Endothelial cell of umbilical vein (primary cell): ENCODE data around the gene STARD13.

ENCODE experiments used
- EZH2 ChIP-seq: IDR thresholded peaks from 2 replicates; pipeline ENCODE4 v1.6.1; 2012; ENCODE audit warnings: borderline replicate concordance, low read depth, mild to moderate bottlenecking, moderate library complexity, low read length, inconsistent platforms; ENCODE audit not compliant: severe bottlenecking
- FOS ChIP-seq: IDR thresholded peaks from 2 replicates; pipeline ENCODE4 v1.6.1; 2011; ENCODE audit warnings: mild to moderate bottlenecking, low read length, moderate library complexity, borderline replicate concordance; ENCODE audit not compliant: insufficient read depth
- JUN ChIP-seq: IDR thresholded peaks from 2 replicates; pipeline ENCODE4 v1.6.1; 2011; ENCODE audit warnings: borderline replicate concordance, low read depth; ENCODE audit not compliant: insufficient read length, insufficient read depth
- MAX ChIP-seq: IDR thresholded peaks from 2 replicates; pipeline ENCODE4 v1.6.1; 2011; ENCODE audit not compliant: insufficient read depth, insufficient read length
- MYC ChIP-seq: IDR thresholded peaks from one replicate; pipeline ENCODE4 v1.6.1; 2011; ENCODE audit warnings: mild to moderate bottlenecking, low read depth, low read length
- POLR2A ChIP-seq: IDR thresholded peaks from 2 replicates; pipeline ENCODE4 v1.6.1; 2012; ENCODE audit warnings: low read depth, mild to moderate bottlenecking, control low read depth, low read length
- POLR2AphosphoS5 ChIP-seq: IDR thresholded peaks from 2 replicates; pipeline ENCODE4 v1.6.1; 2012; ENCODE audit warnings: low read depth, mild to moderate bottlenecking, control low read depth, low read length, moderate library complexity; ENCODE audit not compliant: insufficient read depth
- TF ChIP-seq, protein P1 (sequence below), 2 donors: IDR thresholded peaks; 1 replicate in 1 of 2; 2 replicates in 1 of 2; pipeline ENCODE4 v1.5.1; 2011; ENCODE audit warnings: low read length in 2 of 2, mild to moderate bottlenecking in 2 of 2, moderate library complexity in 2 of 2, control low read depth in 1 of 2, inconsistent platforms in 1 of 2, low read depth in 1 of 2; ENCODE audit not compliant: insufficient read depth in 1 of 2; ENCODE audit errors: extremely low read depth in 1 of 2

DNA sequence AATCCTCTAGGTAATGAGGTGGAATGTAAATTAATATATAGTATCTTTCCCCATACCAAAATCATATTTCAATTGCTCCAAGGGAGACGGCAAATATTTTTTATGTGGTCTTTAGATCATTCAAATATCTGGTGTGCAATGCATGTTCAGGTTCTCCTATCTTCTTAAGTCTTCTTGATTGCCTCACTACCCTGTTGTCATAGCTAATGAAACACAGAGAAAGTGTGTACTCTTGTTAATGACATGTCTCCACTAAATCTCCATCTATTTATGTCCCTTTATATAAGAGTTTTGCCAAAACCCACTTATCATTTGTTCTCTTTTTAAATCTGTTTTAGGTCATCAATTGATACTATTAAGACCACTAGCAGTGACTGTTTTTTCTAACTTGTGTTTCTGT is 6.6 kb downstream of the STARD13 start:
- TF ChIP-seq FOS (no peak), POLR2A (no peak), POLR2AphosphoS5 (no peak), MAX (no peak), EZH2 (no peak), JUN (no peak), MYC (no peak)
- TF ChIP-seq, protein P1, sequence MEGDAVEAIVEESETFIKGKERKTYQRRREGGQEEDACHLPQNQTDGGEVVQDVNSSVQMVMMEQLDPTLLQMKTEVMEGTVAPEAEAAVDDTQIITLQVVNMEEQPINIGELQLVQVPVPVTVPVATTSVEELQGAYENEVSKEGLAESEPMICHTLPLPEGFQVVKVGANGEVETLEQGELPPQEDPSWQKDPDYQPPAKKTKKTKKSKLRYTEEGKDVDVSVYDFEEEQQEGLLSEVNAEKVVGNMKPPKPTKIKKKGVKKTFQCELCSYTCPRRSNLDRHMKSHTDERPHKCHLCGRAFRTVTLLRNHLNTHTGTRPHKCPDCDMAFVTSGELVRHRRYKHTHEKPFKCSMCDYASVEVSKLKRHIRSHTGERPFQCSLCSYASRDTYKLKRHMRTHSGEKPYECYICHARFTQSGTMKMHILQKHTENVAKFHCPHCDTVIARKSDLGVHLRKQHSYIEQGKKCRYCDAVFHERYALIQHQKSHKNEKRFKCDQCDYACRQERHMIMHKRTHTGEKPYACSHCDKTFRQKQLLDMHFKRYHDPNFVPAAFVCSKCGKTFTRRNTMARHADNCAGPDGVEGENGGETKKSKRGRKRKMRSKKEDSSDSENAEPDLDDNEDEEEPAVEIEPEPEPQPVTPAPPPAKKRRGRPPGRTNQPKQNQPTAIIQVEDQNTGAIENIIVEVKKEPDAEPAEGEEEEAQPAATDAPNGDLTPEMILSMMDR (IDR thresholded peaks at IDR 0.05; ENCODE audit: extremely low read depth in 1 of 2, insufficient read depth in 1 of 2, low read depth in 1 of 2, low read length in 2 of 2): no peak
